RWPE2 (cell line): ENCODE data around the gene TTI1.
A peak's percentile ranks its signal among the peaks of the same experiment; 100 is the strongest.

Experiments
- ATAC-seq: fragments of 200-7000 bp; cut with Tn5 transposase; 3 replicates; pipeline ENCODE4 v1.9.1; 2021; ENCODE audit warnings: low read depth
- DNase-seq: peaks from one replicate; pipeline ENCODE4 v3.0.0-alpha.2; 2020; ENCODE audit warnings: low spot score
- H3K27ac ChIP-seq: fragments of 450-650 bp; 2 replicates; pipeline ENCODE4 v1.5.1; 2017; ENCODE audit warnings: mild to moderate bottlenecking; ENCODE audit not compliant: poor library complexity, severe bottlenecking
- H3K27me3 ChIP-seq: fragments of 250-450 bp; sonication (Bioruptor Pico); 2 replicates; pipeline ENCODE4 v1.5.1; 2021; ENCODE audit warnings: mild to moderate bottlenecking, moderate library complexity; ENCODE audit not compliant: insufficient read depth, poor library complexity, severe bottlenecking
- H3K36me3 ChIP-seq: fragments of 250-450 bp; sonication (Bioruptor Pico); 2 replicates; pipeline ENCODE4 v1.5.1; 2020; ENCODE audit warnings: low read depth, mild to moderate bottlenecking, moderate library complexity
- H3K4me1 ChIP-seq: fragments of 250-450 bp; sonication (Bioruptor Pico); 2 replicates; pipeline ENCODE4 v1.5.1; 2021; ENCODE audit warnings: mild to moderate bottlenecking, moderate library complexity; ENCODE audit not compliant: insufficient read depth, poor library complexity, severe bottlenecking
- H3K4me3 ChIP-seq: fragments of 250-450 bp; sonication (Bioruptor Pico); 2 replicates; pipeline ENCODE4 v1.5.1; 2021; ENCODE audit warnings: mild to moderate bottlenecking, moderate library complexity; ENCODE audit not compliant: severe bottlenecking
- H3K9me3 ChIP-seq: fragments of 250-450 bp; sonication (Bioruptor Pico); 2 replicates; pipeline ENCODE4 v1.5.1; 2021; ENCODE audit warnings: mild to moderate bottlenecking, moderate library complexity; ENCODE audit not compliant: severe bottlenecking
- TF ChIP-seq, protein P1 (sequence below): fragments of 450-650 bp; IDR thresholded peaks from one replicate; pipeline ENCODE4 v1.5.1; 2017; ENCODE audit warnings: mild to moderate bottlenecking, moderate library complexity; ENCODE audit not compliant: poor library complexity, severe bottlenecking

The TTI1 gene

DNA sequence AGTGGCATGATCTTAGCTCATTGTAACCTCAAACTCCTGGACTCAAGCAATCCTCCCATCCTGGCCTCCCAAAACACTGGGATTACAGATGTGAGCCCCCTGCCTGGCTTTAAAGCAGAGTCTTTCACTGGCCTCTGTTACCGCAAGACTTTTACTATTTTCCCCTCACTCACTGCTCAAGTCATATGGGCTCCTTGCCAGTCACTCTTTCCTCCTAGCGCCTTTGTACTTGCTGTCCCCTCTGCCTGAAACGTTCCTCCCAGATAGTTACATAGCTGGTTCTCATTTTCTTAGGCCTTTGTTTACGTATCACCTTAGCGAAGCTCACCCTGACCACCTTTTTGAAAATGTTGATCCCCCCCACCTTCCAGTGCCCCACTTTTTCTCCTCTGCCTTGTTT lies 29.6 kb upstream of the TTI1 start:
- H3K27ac ChIP-seq = no peak overlapping the region
- ATAC-seq (no peak), DNase-seq (no peak)
- H3K9me3 ChIP-seq = no peaks in the 10 kb centered on the region
- TF ChIP-seq, protein P1, sequence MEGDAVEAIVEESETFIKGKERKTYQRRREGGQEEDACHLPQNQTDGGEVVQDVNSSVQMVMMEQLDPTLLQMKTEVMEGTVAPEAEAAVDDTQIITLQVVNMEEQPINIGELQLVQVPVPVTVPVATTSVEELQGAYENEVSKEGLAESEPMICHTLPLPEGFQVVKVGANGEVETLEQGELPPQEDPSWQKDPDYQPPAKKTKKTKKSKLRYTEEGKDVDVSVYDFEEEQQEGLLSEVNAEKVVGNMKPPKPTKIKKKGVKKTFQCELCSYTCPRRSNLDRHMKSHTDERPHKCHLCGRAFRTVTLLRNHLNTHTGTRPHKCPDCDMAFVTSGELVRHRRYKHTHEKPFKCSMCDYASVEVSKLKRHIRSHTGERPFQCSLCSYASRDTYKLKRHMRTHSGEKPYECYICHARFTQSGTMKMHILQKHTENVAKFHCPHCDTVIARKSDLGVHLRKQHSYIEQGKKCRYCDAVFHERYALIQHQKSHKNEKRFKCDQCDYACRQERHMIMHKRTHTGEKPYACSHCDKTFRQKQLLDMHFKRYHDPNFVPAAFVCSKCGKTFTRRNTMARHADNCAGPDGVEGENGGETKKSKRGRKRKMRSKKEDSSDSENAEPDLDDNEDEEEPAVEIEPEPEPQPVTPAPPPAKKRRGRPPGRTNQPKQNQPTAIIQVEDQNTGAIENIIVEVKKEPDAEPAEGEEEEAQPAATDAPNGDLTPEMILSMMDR = no peak
- no peaks in the 10 kb centered on the region for H3K27me3 ChIP-seq
- H3K36me3 ChIP-seq = peaks cover 100% of the 10 kb centered on the region
- no peak overlapping the region for H3K4me3 ChIP-seq
- H3K4me1 ChIP-seq = peaks cover 19% of the 10 kb centered on the region

GRCh38 chr20:38061109-38061508 lies 27.9 kb upstream of the TTI1 start:
- Histone ChIP-seq H3K36me3 (peaks cover 98% of the 10 kb centered on the region), H3K9me3 (no peaks in the 10 kb centered on the region), H3K4me1 (peaks cover 22% of the 10 kb centered on the region), H3K27ac (peak overlapping the region; percentile 22), H3K4me3 (no peak overlapping the region), H3K27me3 (no peaks in the 10 kb centered on the region)
- ATAC-seq (no peak), DNase-seq (no peak)
- TF ChIP-seq, protein P1 = no peak

GRCh38 chr20:38060536-38060935 lies 27.3 kb upstream of the TTI1 start:
- Histone ChIP-seq H3K27me3 (no peaks in the 10 kb centered on the region), H3K36me3 (peaks cover 97% of the 10 kb centered on the region), H3K27ac (peak overlapping the region; percentile 22), H3K9me3 (no peaks in the 10 kb centered on the region), H3K4me1 (peaks cover 22% of the 10 kb centered on the region), H3K4me3 (no peak overlapping the region)
- ATAC-seq = no peak
- no peak for DNase-seq
- TF ChIP-seq, protein P1 = no peak

GRCh38 chr20:38059832-38060231 lies 26.6 kb upstream of the TTI1 start:
- TF ChIP-seq, protein P1 = no peak
- DNase-seq (no peak), ATAC-seq (peak; percentile 68)
- H3K4me1 ChIP-seq = peaks cover 22% of the 10 kb centered on the region
- no peaks in the 10 kb centered on the region for H3K9me3 ChIP-seq
- H3K36me3 ChIP-seq = peaks cover 92% of the 10 kb centered on the region
- H3K27me3 ChIP-seq = no peaks in the 10 kb centered on the region
- H3K27ac ChIP-seq = peak overlapping the region; percentile 22
- H3K4me3 ChIP-seq = no peak overlapping the region

GRCh38 chr20:38057351-38057972 lies 24.2 kb upstream of the TTI1 start:
- peaks cover 22% of the 10 kb centered on the region for H3K4me1 ChIP-seq
- no peak overlapping the region for H3K4me3 ChIP-seq
- TF ChIP-seq, protein P1 = peak; percentile 100
- H3K27me3 ChIP-seq = no peaks in the 10 kb centered on the region
- no peaks in the 10 kb centered on the region for H3K9me3 ChIP-seq
- peaks cover 81% of the 10 kb centered on the region for H3K36me3 ChIP-seq
- DNase-seq (peak; percentile 96), ATAC-seq (peak; percentile 90)
- H3K27ac ChIP-seq = peak overlapping the region; percentile 2
